ENCODE data around the gene CCDC142.

Gene CCDC142

GRCh38 chr2:74429487-74430451 is 53.0 kb downstream of the CCDC142 start:
- no peaks in the 10 kb centered on the region for H3K4me1 ChIP-seq (ENCODE audit: control insufficient read depth, insufficient read depth, low read length)
- H3K9ac ChIP-seq (ENCODE audit: low read length) = no peak overlapping the region
- H3K27me3 ChIP-seq (replicated peaks; ENCODE audit: control insufficient read depth, insufficient read depth, low read length) = no peaks in the 10 kb centered on the region
- DNase-seq (ENCODE audit: low read depth) = no peak
- peaks cover 36% of the 10 kb centered on the region for H3K36me3 ChIP-seq (ENCODE audit: control insufficient read depth, insufficient read depth, low read length, severe bottlenecking)
- H3K4me3 ChIP-seq (ENCODE audit: low read length) = no peak overlapping the region
- no peaks in the 10 kb centered on the region for H3K9me3 ChIP-seq (ENCODE audit: control insufficient read depth, low read length)

- Histone ChIP-seq H3K27me3 (replicated peaks; ENCODE audit: control insufficient read depth, insufficient read depth, low read length) (no peaks in the 10 kb centered on the region), H3K9ac (ENCODE audit: low read length) (no peak overlapping the region), H3K4me3 (ENCODE audit: low read length) (no peak overlapping the region), H3K4me1 (ENCODE audit: control insufficient read depth, insufficient read depth, low read length) (no peaks in the 10 kb centered on the region), H3K36me3 (ENCODE audit: control insufficient read depth, insufficient read depth, low read length, severe bottlenecking) (peaks cover 36% of the 10 kb centered on the region), H3K9me3 (ENCODE audit: control insufficient read depth, low read length) (no peaks in the 10 kb centered on the region)
- DNase-seq (ENCODE audit: low read depth) = no peak
Observed at GRCh38 chr2:74428675-74429074, 54.1 kb downstream of the CCDC142 start.

- H3K4me1 ChIP-seq (ENCODE audit: control insufficient read depth, insufficient read depth, low read length) = no peaks in the 10 kb centered on the region
- H3K27me3 ChIP-seq (replicated peaks; ENCODE audit: control insufficient read depth, insufficient read depth, low read length) = no peaks in the 10 kb centered on the region
- H3K36me3 ChIP-seq (ENCODE audit: control insufficient read depth, insufficient read depth, low read length, severe bottlenecking) = peaks cover 36% of the 10 kb centered on the region
- H3K4me3 ChIP-seq (ENCODE audit: low read length) = no peak overlapping the region
- no peaks in the 10 kb centered on the region for H3K9me3 ChIP-seq (ENCODE audit: control insufficient read depth, low read length)
- no peak for DNase-seq (ENCODE audit: low read depth)
- no peak overlapping the region for H3K9ac ChIP-seq (ENCODE audit: low read length)
Observed at GRCh38 chr2:74427551-74427950, 55.2 kb downstream of the CCDC142 start.

DNA sequence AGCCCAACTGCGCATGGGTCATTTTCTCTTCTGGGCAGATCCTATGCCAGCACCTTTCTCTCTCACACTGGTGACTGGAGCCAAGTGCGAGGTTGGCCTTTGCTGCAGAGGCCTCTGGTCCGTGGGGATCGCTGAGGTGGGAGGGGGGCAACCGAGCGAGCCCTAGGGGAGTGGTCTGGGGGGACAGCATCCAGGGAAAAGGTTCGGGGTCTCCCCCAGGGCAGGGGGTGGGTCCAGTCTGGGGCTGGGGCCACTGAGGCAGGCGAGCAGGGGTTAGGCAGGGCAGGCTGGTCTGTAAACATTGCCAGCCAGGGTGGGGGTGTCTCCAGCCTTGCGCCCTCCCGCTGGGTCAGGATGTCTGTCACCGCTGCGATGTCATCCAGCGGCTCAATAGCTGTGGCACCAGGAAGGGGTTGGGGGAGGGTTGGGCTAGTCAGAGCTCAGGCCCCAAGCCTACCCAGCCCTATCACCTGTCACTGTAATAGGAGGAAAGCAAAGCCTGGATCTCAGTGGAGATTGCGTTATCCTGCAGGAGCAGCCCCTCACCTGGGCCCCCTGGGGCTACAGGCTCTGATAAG is 56.5 kb downstream of the CCDC142 start:
- peaks cover 28% of the 10 kb centered on the region for H3K36me3 ChIP-seq (ENCODE audit: control insufficient read depth, insufficient read depth, low read length, severe bottlenecking)
- DNase-seq (ENCODE audit: low read depth) = no peak
- H3K9me3 ChIP-seq (ENCODE audit: control insufficient read depth, low read length) = no peaks in the 10 kb centered on the region
- H3K9ac ChIP-seq (ENCODE audit: low read length) = no peak overlapping the region
- H3K4me3 ChIP-seq (ENCODE audit: low read length) = no peak overlapping the region
- H3K27me3 ChIP-seq (replicated peaks; ENCODE audit: control insufficient read depth, insufficient read depth, low read length) = no peaks in the 10 kb centered on the region
- H3K4me1 ChIP-seq (ENCODE audit: control insufficient read depth, insufficient read depth, low read length) = peaks cover 9% of the 10 kb centered on the region

- Histone ChIP-seq H3K9me3 (ENCODE audit: control insufficient read depth, low read length) (no peaks in the 10 kb centered on the region), H3K4me3 (ENCODE audit: low read length) (no peak overlapping the region), H3K27me3 (replicated peaks; ENCODE audit: control insufficient read depth, insufficient read depth, low read length) (no peaks in the 10 kb centered on the region), H3K36me3 (ENCODE audit: control insufficient read depth, insufficient read depth, low read length, severe bottlenecking) (peaks cover 27% of the 10 kb centered on the region), H3K9ac (ENCODE audit: low read length) (no peak overlapping the region), H3K4me1 (ENCODE audit: control insufficient read depth, insufficient read depth, low read length) (peaks cover 14% of the 10 kb centered on the region)
- no peak for DNase-seq (ENCODE audit: low read depth)
Observed at GRCh38 chr2:74425523-74425922, 57.3 kb downstream of the CCDC142 start.

GRCh38 chr2:74424995-74425406 is 57.8 kb downstream of the CCDC142 start:
- no peak overlapping the region for H3K9ac ChIP-seq (ENCODE audit: low read length)
- H3K36me3 ChIP-seq (ENCODE audit: control insufficient read depth, insufficient read depth, low read length, severe bottlenecking) = peaks cover 23% of the 10 kb centered on the region
- H3K9me3 ChIP-seq (ENCODE audit: control insufficient read depth, low read length) = no peaks in the 10 kb centered on the region
- no peaks in the 10 kb centered on the region for H3K27me3 ChIP-seq (replicated peaks; ENCODE audit: control insufficient read depth, insufficient read depth, low read length)
- H3K4me1 ChIP-seq (ENCODE audit: control insufficient read depth, insufficient read depth, low read length) = peaks cover 14% of the 10 kb centered on the region
- H3K4me3 ChIP-seq (ENCODE audit: low read length) = no peak overlapping the region
- DNase-seq (ENCODE audit: low read depth) = no peak

GRCh38 chr2:74424139-74424992 is 58.4 kb downstream of the CCDC142 start:
- H3K9me3 ChIP-seq (ENCODE audit: control insufficient read depth, low read length) = no peaks in the 10 kb centered on the region
- no peak for DNase-seq (ENCODE audit: low read depth)
- H3K4me1 ChIP-seq (ENCODE audit: control insufficient read depth, insufficient read depth, low read length) = peaks cover 14% of the 10 kb centered on the region
- no peak overlapping the region for H3K9ac ChIP-seq (ENCODE audit: low read length)
- H3K36me3 ChIP-seq (ENCODE audit: control insufficient read depth, insufficient read depth, low read length, severe bottlenecking) = peaks cover 17% of the 10 kb centered on the region
- H3K27me3 ChIP-seq (replicated peaks; ENCODE audit: control insufficient read depth, insufficient read depth, low read length) = no peaks in the 10 kb centered on the region
- no peak overlapping the region for H3K4me3 ChIP-seq (ENCODE audit: low read length)
